ENCODE results near the gene OR5L2. TPM values are rescaled to one million over a fixed set of nuclear protein-coding genes. Genes with fewer than 3 reads are reported as not detected.
"Not testable (repeated sequence)": the region's sequence is repeated elsewhere in the genome, so short reads cannot be mapped to it uniquely, and the experiment has no call there.

OR5L2 gene
- total RNA-seq, 1 donor from 2014 or later = not detected

DNA sequence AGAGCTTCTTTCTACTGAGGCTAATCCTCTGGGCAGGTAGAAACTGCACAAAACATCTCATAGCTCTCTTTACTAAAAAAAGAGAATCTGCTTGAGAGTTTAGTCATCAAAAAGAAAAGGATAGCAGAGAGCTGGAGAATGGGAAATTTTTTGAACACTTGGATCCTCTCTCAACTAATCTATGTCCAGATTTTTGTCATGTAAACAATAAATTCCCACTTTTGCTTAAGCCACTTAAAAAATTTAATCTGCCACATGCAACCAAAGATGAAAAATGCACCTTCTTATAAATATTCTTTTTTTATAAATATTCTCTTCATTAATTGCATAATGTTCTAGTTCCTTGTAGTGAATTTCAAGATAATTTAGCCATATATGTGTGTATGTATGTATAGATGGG, 22.0 kb downstream of the OR5L2 start:
- H3K27ac Mint-ChIP-seq = no peak overlapping the region
- peaks cover 33% of the 10 kb centered on the region for H3K9me3 ChIP-seq (ENCODE audit: low read depth)
- H3K79me2 ChIP-seq (ENCODE audit: low read depth) = no peaks in the 10 kb centered on the region
- no peak overlapping the region for H3K4me3 ChIP-seq
- no peaks in the 10 kb centered on the region for H3K36me3 ChIP-seq
- no peaks in the 10 kb centered on the region for H3K36me3 Mint-ChIP-seq
- H3K4me1 ChIP-seq = no peaks in the 10 kb centered on the region
- no peak overlapping the region for H3K9ac ChIP-seq
- no peak overlapping the region for H3K4me2 ChIP-seq
- no peaks in the 10 kb centered on the region for H3F3A ChIP-seq (ENCODE audit: low read depth)
- DNase-seq (ENCODE audit: low spot score) = no peak
- no peak overlapping the region for H3K4me3 Mint-ChIP-seq
- H3K4me1 Mint-ChIP-seq = no peaks in the 10 kb centered on the region
- H3K27ac ChIP-seq = no peak overlapping the region
- H2AFZ ChIP-seq (replicated peaks) = no peak overlapping the region
- no peak for TF ChIP-seq EZH2 (IDR thresholded peaks at IDR 0.05)
- TF ChIP-seq, protein P1, sequence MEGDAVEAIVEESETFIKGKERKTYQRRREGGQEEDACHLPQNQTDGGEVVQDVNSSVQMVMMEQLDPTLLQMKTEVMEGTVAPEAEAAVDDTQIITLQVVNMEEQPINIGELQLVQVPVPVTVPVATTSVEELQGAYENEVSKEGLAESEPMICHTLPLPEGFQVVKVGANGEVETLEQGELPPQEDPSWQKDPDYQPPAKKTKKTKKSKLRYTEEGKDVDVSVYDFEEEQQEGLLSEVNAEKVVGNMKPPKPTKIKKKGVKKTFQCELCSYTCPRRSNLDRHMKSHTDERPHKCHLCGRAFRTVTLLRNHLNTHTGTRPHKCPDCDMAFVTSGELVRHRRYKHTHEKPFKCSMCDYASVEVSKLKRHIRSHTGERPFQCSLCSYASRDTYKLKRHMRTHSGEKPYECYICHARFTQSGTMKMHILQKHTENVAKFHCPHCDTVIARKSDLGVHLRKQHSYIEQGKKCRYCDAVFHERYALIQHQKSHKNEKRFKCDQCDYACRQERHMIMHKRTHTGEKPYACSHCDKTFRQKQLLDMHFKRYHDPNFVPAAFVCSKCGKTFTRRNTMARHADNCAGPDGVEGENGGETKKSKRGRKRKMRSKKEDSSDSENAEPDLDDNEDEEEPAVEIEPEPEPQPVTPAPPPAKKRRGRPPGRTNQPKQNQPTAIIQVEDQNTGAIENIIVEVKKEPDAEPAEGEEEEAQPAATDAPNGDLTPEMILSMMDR (IDR thresholded peaks at IDR 0.05) = no peak
- no peak for TF ChIP-seq EZH2phosphoT487 (IDR thresholded peaks at IDR 0.05)
- H3K9me3 Mint-ChIP-seq = peaks cover 6% of the 10 kb centered on the region
- no peaks in the 10 kb centered on the region for H3K27me3 ChIP-seq
- H4K20me1 ChIP-seq (ENCODE audit: low read depth) = no peaks in the 10 kb centered on the region
- no peaks in the 10 kb centered on the region for H3K27me3 Mint-ChIP-seq (ENCODE audit: insufficient read depth, low read depth)

DNA sequence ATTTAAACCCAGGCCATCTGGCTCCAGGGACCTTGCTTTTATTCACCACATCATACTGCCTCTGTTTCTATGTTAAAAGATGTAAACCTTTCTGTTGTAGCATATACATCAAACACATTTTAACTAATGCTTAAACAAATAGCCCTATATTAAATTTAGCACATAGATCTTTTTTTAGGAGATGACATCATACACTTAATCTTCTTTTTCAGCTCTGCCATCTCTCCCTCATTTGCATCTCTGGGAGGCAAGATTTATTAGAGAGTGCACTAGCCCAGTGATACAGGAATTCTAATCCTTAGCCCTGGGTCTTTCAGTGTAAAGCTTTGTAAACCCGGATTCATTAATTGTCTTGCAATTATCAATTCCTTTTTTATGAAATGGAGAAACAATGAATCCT, 25.1 kb downstream of the OR5L2 start:
- Histone ChIP-seq H3K27ac (no peak overlapping the region), H3K4me1 (no peaks in the 10 kb centered on the region), H3K27me3 (no peaks in the 10 kb centered on the region), H2AFZ (replicated peaks) (no peak overlapping the region), H3K4me2 (no peak overlapping the region), H3K79me2 (ENCODE audit: low read depth) (no peaks in the 10 kb centered on the region), H4K20me1 (ENCODE audit: low read depth) (no peaks in the 10 kb centered on the region), H3K4me3 (no peak overlapping the region), H3K36me3 (no peaks in the 10 kb centered on the region), H3F3A (ENCODE audit: low read depth) (no peaks in the 10 kb centered on the region), H3K9ac (no peak overlapping the region), H3K9me3 (ENCODE audit: low read depth) (peaks cover 29% of the 10 kb centered on the region)
- H3K4me1 Mint-ChIP-seq = no peaks in the 10 kb centered on the region
- no peaks in the 10 kb centered on the region for H3K36me3 Mint-ChIP-seq
- TF ChIP-seq EZH2phosphoT487 (IDR thresholded peaks at IDR 0.05) = no peak
- TF ChIP-seq EZH2 (IDR thresholded peaks at IDR 0.05) = no peak
- TF ChIP-seq, protein P1 (IDR thresholded peaks at IDR 0.05) = no peak
- H3K4me3 Mint-ChIP-seq = no peak overlapping the region
- peaks cover 4% of the 10 kb centered on the region for H3K9me3 Mint-ChIP-seq
- no peaks in the 10 kb centered on the region for H3K27me3 Mint-ChIP-seq (ENCODE audit: insufficient read depth, low read depth)
- no peak for DNase-seq (ENCODE audit: low spot score)
- no peak overlapping the region for H3K27ac Mint-ChIP-seq

DNA sequence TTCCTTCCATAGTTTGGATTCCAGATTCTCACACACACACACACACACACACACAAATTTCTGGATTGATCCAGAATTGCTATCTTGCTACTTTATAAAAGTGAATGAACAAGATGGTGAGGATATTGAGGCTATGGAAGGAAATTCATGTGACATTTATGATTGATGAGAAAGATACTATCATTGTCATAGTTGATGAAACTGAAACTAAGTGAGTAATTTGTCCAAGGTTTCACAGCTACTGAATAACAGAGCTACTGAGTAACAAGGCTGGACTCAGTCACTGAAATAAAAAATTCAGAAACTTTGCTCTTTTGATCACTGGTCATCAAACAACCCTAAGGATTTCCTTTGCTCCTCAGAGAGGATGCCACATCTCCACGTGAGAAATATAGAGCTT, 27.7 kb downstream of the OR5L2 start:
- H3K36me3 Mint-ChIP-seq = no peaks in the 10 kb centered on the region
- Histone ChIP-seq H3K9me3 (ENCODE audit: low read depth) (peaks cover 44% of the 10 kb centered on the region), H3K36me3 (no peaks in the 10 kb centered on the region), H3K4me3 (no peak overlapping the region), H3K79me2 (ENCODE audit: low read depth) (no peaks in the 10 kb centered on the region), H3K4me1 (no peaks in the 10 kb centered on the region), H3K9ac (no peak overlapping the region), H3K27ac (no peak overlapping the region), H2AFZ (replicated peaks) (no peak overlapping the region), H3F3A (ENCODE audit: low read depth) (no peaks in the 10 kb centered on the region), H3K27me3 (no peaks in the 10 kb centered on the region), H4K20me1 (ENCODE audit: low read depth) (no peaks in the 10 kb centered on the region), H3K4me2 (no peak overlapping the region)
- no peaks in the 10 kb centered on the region for H3K27me3 Mint-ChIP-seq (ENCODE audit: insufficient read depth, low read depth)
- H3K4me3 Mint-ChIP-seq = no peak overlapping the region
- H3K27ac Mint-ChIP-seq = no peak overlapping the region
- H3K9me3 Mint-ChIP-seq = peaks cover 7% of the 10 kb centered on the region
- DNase-seq (ENCODE audit: low spot score) = no peak
- no peaks in the 10 kb centered on the region for H3K4me1 Mint-ChIP-seq
- TF ChIP-seq EZH2 (IDR thresholded peaks at IDR 0.05) = no peak
- TF ChIP-seq, protein P1 (IDR thresholded peaks at IDR 0.05) = no peak
- TF ChIP-seq EZH2phosphoT487 (IDR thresholded peaks at IDR 0.05) = no peak

DNA sequence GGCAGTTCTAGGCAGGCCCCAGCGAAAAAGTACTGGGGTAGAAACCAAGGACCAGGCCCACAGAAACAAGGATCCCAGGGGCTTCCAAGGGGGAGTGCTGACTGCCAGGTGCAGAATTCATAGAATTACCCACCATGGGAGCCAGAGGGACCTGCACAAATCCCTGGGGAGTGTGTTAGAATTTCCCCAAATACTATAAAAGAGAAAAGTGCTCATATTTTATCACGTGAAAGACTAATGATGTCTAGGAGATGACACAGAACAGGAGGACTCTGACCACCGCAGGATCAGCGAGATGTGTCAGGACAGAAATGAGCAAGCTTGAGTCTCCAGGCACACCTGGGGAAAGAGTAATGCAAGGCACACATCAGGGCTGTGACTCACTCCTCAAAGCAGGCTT, 40.3 kb downstream of the OR5L2 start:
- not testable (repeated sequence) for H3K4me1 ChIP-seq; H2AFZ ChIP-seq (replicated peaks); H3K4me3 ChIP-seq; H3K27ac Mint-ChIP-seq; H3K36me3 ChIP-seq; DNase-seq (ENCODE audit: low spot score); H3K4me1 Mint-ChIP-seq; H3K4me3 Mint-ChIP-seq; H4K20me1 ChIP-seq (ENCODE audit: low read depth); H3K27me3 ChIP-seq; H3K9ac ChIP-seq; H3K9me3 ChIP-seq (ENCODE audit: low read depth); H3K79me2 ChIP-seq (ENCODE audit: low read depth); H3K27ac ChIP-seq; H3F3A ChIP-seq (ENCODE audit: low read depth); H3K36me3 Mint-ChIP-seq; H3K4me2 ChIP-seq; H3K27me3 Mint-ChIP-seq (ENCODE audit: insufficient read depth, low read depth)
- H3K9me3 Mint-ChIP-seq = peaks cover 32% of the 10 kb centered on the region

DNA sequence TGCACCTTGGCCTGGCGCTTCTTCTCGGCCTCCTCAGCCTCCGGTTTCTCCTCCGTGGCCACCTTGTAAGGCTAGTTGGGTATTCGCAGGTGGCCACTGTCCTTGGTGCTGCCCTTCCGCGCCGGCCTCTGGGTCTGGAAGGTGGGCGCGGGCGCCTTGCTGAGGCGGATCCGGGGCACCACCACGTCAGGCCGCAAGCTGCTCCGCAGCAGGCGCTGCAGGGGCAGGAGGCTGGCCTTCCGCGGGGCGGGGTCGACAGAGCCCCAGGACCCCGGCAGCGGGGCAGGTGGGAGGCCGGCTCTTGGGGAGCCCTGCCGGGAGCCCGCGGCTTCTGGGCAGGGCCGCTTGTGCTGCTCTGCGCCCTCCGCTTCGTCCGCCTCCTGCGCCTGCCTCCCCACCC, 45.7 kb downstream of the OR5L2 start:
- not testable (repeated sequence) for H3K9me3 ChIP-seq (ENCODE audit: low read depth); H3K27me3 ChIP-seq; H3K36me3 Mint-ChIP-seq; H4K20me1 ChIP-seq (ENCODE audit: low read depth); H3K79me2 ChIP-seq (ENCODE audit: low read depth); H3K9ac ChIP-seq; H3K27ac ChIP-seq; H3F3A ChIP-seq (ENCODE audit: low read depth); H3K27ac Mint-ChIP-seq; H3K4me2 ChIP-seq; H3K27me3 Mint-ChIP-seq (ENCODE audit: insufficient read depth, low read depth); H3K36me3 ChIP-seq; H3K4me3 Mint-ChIP-seq; H2AFZ ChIP-seq (replicated peaks); H3K4me1 ChIP-seq; DNase-seq (ENCODE audit: low spot score); H3K4me3 ChIP-seq; H3K4me1 Mint-ChIP-seq
- H3K9me3 Mint-ChIP-seq = peaks cover 26% of the 10 kb centered on the region

DNA sequence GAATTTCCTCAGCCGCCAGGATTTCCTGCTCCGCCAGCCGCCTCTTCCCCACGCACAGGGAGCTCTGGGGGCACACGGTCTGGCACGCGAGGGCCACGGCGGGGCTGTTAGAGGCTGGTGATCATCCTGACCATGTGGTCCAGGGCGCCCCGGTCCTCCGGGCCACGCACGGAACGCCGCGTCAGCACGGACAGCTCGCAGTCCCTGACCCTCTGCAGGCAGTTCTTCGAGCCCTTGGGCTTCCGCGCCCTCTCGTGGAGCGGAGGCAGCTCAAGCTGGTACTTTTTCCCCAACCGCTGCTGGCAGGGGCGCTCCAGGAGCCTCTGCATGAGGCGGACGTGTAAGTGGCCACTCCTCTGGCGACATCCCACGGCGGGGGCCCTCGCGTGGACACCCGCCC, 46.1 kb downstream of the OR5L2 start:
- not testable (repeated sequence) for H3K9me3 ChIP-seq (ENCODE audit: low read depth); H3K4me1 ChIP-seq; H3K4me2 ChIP-seq; H3F3A ChIP-seq (ENCODE audit: low read depth); H3K4me3 Mint-ChIP-seq; H3K27me3 Mint-ChIP-seq (ENCODE audit: insufficient read depth, low read depth); H3K9ac ChIP-seq; H4K20me1 ChIP-seq (ENCODE audit: low read depth); H3K27ac Mint-ChIP-seq; H2AFZ ChIP-seq (replicated peaks); H3K4me3 ChIP-seq; H3K79me2 ChIP-seq (ENCODE audit: low read depth); DNase-seq (ENCODE audit: low spot score); H3K27me3 ChIP-seq; H3K4me1 Mint-ChIP-seq; H3K36me3 ChIP-seq; H3K27ac ChIP-seq; H3K36me3 Mint-ChIP-seq
- H3K9me3 Mint-ChIP-seq = peaks cover 26% of the 10 kb centered on the region
